GM21786 (cell line): ENCODE results near the gene NCOA3.
"Not testable (repeated sequence)": the region's sequence is repeated elsewhere in the genome, so short reads cannot be mapped to it uniquely, and the experiment has no call there.

Source experiments
- ATAC-seq: cut with Tn5 transposase; IDR thresholded peaks from one replicate; pipeline ENCODE4 v1.9.1; 2021; ENCODE audit not compliant: unreplicated experiment

NCOA3 gene

DNA sequence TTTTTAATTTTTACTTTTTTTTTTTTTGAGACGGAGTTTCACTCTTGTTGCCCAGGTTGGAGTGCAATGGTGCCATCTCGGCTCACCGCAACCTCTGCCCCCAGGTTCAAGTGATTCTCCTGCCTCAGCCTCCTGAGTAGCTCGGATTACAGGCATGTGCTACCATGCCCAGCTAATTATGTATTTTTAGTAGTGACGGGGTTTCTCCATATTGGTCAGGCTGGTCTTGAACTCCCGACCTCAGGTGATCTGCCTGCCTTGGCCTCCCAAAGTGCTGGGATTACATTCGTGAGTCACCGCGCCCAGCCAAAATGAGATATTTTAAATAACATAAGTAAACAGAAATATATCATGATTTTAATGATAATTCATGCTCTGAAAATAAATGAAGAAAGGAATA lies 1.6 kb upstream of the NCOA3 start:
- ATAC-seq, result not testable (repeated sequence)

DNA sequence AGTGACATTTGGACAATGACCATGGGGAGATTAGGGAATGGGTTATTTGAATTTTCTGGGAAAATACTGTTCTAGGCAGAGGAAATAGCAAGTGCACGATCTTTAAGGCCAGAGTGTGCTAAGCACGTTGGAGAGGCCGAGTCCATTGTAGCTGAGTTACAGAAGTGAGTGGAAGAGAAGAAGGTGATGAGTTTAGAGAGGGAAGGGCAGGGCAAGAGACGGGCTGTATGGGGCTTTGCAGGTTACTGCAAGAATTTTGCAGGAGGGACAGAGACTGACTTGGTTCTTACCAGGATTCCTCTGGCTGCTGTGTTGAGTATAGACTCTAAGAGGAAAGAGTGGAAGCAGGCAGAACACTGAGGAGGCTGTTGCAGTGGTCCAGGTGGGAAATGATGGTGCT lies 1.1 kb upstream of the NCOA3 start:
- no peak for ATAC-seq

DNA sequence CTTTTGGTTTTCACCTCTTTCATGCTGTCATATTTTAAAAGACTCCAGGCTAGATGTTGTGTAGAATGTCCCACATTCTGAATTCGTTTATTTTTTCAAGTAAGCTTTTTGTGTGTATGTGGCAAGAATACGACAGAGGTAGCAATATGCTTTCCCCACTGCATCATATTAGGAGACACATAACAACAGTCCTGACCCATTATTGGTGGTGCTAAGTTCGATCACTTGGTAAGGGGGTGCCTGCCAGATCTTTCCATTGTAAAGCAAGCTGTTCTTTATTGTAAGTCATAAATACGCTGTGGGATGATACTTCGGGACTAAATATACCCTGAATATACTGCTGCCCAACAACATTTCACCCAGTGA lies 588 bp upstream of the NCOA3 start:
- ATAC-seq, result no peak

DNA sequence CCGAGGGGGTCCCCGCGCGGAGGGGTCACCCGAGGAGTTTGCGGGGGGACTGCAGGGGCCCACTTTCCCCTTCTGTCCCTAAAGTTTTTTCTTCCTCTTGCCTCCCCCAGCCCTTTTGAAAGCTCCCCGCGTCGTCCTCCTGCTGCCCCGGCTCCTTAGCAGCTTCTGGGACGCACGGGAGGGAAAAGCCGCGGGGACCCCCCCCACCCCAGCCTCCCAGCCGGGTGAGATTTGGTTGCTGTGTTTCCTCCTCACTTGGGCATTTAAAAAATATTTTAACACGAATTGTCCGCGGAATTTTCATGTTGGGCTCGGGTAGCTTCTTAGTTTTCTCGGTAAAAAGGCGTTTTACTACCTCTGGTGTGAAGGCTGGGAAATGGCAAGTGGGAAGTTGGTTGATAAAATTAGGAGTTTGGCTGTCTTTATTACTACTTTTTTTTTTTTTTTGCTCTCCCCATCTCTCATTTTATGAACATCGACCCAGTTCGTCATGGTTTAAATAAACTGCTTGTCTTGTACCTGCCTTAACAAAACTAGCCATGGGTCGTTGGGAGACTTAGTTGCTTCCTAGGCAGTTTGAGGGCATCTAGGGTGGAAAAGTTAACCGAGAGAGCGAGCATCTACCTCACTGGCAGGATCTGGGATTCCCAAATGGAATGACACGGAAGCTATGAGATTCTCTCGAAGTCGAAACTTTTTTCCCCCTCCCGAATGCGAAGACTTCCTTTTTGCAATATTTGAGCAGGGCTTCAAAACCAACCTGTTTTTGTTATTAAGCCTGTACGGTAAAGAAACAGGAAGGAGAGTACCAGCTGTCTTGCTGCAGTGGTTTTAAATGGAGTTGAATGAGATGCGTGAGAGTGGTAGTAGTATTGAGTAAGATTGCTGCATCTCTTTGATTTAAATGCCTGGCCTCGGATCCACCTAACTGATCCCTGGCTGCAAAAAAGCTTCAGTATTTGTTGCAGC lies 868 bp downstream of the NCOA3 start:
- no peak for ATAC-seq

DNA sequence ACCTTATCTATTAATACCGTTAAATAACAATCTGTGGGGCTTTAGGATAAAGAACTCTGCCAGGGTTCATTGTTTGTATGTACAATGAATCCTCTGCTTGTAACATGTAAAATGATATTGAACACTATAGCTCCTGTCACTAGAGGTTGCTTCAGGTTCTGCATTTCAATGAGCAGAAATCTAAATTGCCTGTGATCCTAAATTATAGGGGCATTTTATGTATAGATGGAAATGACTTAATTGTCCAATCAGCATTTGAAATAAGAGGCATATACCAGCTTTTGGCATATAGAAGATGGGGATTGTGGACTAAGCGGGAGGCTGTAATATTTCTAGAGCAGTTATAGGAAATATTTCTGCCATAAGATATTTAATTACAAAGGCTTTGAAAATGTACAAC lies 2.0 kb downstream of the NCOA3 start:
- ATAC-seq, result no peak

DNA sequence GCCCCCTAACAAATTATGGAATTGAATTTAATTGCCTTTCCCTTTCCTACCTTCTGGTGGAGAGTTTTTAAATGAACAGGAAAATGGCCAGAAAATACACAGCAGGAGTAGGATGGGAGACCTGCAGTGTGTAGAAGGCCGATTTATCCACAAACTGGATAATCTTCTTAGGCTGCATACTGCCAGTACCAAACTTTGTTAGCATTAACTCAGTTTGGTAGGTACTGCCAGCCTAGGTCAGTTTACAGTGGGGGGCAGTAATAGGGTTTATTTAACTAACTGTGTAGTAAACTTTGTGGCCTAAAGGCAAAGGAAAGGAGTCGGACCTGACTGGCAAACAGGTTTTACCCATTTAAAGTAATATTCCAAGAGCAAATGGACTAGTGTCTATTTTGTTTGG lies 4.6 kb downstream of the NCOA3 start:
- ATAC-seq, result no peak

DNA sequence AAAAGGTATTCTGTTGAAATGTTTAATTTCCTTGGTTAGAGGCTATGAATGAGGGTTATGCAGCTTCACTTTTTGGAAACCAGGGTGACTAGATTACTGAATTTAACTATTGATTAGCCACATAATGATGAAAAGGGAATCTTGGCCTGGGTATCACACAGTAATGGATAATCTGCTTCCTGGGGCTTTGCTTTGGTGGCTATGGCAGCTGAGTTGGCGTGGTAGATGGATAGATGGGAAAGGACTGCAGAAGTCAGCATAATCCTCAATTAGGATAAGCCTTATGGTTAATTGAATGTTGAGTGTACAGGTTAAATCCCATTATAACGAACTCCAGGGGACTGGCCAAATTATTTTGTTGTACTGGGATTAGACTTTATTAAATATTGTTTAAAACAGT lies 5.2 kb downstream of the NCOA3 start:
- no peak for ATAC-seq

DNA sequence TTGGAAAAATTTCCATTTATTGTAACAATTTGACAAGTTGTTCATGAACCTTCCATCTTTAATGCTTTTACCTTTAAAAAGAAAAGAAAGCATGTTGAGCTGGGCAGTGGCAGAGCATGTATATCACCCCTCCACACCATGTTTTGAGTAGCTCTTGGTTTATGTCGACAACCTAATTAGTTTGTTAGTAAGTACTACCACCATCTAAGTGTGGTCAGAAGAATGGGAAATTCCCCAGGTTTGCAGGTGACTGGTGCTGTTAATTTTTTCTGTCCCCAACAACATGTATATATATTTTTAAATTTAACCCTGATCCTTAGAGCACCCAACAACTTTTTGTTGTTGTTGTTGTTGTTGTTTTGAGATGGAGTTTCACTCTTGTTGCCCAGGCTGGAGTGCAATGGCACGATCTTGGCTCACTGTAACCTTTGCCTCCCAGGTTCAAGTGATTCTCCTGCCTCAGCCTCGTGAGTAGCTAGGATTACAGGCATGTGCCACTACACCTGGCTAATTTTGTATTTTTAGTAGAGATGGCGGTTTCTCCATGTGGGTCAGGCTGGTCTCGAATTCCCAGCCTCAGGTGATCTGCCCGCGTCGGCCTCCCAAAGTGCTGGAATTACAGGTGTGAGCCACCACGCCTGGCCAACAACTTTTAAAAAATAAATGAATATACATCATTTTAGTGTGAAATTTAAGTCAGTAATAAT lies 5.7 kb downstream of the NCOA3 start:
- ATAC-seq, result not testable (repeated sequence)

DNA sequence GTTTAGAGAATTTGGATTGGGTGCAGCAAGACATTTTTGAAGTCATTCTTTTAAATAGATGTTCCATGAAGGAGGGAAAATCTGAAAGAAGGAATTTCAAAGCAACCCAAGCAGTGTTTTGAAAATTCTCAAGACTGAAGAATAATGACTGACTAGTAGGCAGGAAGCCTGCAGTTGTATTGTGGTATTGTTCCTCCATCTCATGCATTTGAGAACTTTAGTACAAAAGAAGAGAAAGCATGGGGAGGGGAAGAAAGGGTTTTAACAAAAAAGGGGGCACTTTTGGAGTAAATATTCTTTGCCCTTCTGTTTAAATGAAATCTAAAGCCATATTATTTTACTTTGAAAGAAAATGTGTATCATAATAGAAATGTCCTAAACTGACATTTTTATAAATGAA lies 6.6 kb downstream of the NCOA3 start:
- ATAC-seq, result no peak

DNA sequence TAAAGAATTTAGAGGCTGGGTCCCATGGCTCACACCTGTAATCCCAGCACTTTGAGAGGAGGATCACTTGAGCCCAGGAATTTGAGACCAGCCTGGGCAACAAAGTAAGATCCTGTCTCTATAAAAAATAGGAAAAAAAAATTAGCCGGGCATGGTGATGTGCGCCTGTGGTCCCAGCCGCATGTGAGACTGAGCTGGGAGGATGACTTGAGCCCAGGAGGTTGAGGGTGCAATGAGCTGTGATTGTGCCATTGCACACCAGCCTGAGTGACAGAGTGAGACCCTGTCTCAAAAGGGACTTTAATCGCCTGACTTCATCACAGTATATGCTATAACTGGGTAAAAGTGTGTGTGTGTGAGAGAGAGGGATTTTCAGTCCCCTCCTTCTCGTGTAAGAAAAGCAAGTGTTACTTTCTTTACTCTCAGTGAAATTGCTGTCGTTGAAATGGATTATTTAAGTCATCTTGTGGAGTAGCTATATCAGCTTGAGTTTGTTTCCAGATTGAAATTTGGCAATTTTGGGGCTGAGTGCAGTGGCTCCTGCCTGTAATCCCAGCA lies 7.5 kb downstream of the NCOA3 start:
- ATAC-seq, result no peak

DNA sequence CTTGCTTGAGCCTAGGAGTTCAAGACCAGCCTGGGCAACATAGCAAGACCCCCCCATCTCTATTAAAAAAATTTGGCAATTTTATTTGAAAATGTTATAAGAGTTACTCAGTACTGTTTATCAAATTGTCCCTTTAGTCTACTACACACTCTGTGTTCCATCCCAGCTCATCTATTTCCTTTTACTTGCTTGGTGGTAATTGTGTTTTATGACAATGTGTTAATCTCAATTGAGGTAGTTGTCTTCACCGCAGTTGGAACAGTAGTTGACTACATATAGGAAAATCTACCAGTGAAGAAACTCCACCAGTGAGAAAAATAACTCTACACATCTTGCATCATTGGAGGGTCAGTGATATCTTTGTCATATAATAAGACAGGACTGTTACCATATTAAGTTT lies 8.0 kb downstream of the NCOA3 start:
- no peak for ATAC-seq

DNA sequence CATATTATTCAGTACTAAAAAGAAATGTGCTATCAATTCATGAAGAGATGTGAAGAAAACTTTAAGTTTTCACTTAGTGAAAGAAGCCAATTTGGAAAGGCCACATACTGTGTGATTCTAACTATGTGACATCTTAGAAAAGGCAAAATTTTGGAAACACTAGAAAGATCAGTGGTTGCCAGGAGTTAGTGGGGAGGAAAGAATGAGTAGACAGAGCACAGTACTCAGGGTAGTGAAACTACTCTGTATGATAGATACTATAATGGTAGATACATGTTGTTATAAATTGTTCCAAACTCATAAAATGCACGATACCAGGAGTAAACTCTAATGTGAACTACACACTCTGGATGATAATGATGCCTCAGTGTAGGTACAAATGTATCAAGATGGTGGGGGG lies 14.2 kb downstream of the NCOA3 start:
- no peak for ATAC-seq

DNA sequence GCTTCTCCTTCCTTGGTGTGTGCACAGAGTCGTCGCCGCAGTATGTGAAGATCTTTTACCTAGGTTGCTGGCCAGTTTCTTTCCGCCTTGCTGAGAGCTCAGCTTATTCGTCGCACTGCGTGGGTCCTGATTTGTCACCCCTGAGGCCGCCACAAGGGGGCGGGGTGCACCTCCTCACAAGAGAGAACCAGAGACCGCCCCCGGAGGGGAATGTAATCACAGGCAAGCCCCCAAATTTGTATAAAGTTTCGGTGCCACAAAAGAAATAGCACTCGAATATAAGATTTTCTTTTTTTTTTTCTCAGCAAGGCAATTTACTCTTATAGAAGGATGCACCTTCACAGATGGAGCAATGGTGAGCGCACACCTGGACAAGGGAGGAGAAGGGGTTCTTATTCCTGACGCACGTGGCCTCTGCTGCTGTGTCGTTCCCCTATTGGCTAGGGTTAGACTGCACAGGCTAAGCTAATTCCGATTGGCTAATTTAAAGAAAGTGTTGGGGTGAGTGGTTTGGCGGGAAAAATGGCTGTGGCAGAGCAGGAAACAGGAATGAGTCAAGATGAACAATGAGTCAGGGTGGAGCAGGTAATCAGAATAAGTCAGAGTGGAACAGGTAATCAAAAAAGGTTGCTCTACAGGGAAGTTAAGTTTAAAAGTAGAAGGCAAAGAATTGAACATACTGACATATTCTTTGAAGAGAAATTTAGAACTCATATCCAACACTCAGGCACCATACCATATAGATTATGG lies 19.5 kb downstream of the NCOA3 start:
- ATAC-seq, result no peak

DNA sequence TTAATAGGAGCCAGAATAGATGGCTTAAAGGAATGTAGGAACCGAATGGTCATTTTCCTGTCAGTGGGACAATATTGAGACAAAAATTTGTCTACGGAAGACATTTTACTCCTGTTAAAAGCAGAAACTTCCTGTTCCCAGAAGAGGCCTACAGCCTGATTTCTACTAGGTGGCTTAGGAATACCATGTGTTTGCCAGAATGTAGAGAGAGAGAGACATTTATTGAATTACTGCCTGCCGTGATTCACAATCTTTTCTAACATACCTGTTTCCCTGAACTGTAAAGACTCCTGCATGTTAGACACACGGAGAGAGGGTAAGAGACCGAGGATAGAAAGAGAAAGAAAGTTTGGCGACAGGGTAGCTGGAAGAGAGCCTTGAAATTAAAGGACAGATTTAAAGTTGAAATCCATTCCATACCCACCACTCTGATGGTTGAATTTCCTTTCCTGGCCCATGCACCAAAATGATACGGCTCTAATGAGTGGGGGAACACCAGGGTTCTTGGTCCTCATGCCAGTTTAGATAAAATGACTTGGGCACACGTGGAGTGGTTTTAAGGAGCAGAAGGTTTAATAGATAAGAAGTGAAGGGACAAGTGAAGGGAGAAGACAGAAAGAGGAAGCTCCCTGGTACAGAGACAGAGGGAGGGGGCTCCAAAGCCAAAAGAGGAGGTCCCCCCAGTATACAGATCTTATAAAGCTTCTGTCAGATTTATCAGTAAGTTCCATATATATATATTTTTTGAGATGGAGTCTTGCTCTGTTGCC lies 22.5 kb downstream of the NCOA3 start:
- ATAC-seq, result no peak

DNA sequence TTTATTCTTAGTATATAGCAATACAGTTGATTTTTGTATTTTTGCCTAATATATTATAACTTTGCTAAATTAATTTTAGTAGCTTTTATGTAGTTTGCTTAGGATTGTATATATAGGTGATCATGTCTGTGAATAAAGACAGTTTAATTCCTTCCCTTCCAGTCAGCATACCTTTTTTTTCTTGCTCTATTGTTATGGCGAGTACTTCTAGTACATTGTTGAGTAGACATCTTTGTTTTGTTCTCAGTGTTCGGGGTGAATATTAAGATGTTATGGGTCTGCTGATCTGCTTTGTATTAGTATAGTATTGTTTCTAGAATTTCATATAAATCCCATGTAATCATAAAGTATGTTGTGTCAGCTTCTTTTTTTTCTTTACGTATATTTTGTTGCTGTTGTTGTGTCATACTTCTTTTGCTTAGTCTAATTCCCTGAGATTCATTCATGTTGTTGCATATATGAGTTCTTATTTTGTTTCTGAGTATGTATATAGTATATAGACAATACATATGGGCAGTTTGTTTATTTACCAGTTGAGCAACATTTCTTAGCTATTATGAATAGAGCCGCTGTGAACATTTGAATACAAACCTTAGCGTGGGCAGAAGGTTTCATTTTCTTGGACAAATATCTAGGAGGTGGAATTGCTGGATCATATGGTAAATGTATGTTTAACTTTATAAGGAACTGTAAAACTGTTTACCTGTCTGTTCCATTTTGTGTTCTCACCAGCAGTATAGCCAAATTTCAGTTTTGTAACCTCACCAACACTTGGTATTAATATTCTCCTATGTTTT lies 25.5 kb downstream of the NCOA3 start:
- no peak for ATAC-seq

DNA sequence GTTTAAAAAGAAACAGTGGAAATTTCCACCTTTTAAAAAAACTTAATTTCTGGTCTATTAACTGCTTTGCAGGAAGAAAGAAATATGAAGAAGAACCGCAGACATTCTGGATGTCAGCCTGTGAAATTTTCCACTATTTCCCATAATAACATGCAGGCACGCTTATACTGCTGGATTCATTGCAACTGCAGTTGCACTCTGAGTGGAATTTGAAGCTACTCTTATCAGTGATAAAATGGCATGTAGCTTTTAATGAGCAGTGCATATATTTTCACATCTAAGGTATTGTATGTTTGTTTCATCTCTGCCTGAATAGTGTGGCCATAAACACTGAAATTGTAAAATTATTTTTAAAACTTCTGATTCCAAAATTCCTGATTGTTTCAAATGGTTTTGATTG lies 28.2 kb downstream of the NCOA3 start:
- ATAC-seq, result no peak

DNA sequence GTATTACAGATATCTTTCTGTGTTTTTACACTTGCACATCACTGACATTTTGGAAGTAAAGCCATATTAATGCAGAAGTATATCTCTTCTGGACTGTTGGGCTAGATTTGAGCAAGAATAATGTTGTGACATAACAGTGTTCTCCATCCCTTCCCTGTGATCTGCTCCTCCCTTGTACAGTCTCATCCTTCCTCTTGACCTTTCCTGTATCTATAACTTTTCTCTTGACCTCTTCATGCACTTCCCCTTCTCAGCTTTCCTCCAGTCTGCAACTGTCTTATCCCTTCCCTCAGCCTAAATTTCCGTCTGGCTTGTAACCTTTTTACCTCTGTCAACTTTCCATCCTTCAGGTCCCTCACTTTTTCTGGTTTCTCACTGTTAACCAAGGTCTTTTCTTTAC lies 29.8 kb downstream of the NCOA3 start:
- ATAC-seq, result no peak

DNA sequence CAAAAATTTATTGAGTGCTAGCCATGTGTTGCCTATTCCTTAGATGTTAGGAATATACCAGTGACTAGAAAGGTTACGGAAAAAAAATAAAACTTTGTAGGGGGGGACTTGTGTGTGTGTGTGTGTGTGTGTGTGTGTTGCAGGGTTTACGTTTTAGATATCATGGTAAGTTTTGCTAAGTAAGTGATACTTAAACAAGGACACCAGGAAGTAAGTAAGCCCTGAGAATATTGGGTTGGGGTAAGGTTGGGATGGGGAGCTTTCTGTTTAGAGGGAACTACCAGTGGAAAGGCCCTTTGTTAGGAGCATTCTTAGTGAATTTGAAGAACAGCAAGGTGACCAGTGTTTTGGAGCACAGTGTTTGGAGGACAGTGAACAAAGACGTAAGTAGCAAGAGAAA lies 30.3 kb downstream of the NCOA3 start:
- ATAC-seq, result no peak

DNA sequence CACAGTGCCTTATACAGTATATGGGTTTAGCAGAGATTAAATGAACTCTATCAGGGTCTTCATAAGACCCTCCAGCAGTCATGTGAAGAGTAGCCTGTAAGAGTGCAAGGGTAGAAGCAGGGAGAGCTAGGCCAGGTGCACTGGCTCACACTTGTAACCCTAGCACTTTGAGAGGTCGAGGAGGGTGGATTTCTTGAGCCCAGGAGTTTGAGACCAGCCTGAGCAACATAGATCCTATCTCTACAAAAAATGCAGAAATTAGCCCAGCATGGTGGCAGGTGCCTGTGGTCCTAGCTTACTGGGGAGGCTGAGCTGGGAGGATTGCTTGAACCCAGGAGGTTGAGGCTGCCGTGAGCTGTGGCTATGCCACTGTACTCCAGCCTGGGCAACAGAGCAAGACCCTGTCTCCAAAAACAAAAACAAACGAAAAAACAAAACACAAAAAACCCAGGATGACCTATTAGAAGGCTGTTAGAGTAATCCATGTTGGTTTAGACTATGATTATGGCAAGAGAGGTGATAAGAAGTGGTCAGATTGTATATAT lies 31.9 kb downstream of the NCOA3 start:
- no peak for ATAC-seq

DNA sequence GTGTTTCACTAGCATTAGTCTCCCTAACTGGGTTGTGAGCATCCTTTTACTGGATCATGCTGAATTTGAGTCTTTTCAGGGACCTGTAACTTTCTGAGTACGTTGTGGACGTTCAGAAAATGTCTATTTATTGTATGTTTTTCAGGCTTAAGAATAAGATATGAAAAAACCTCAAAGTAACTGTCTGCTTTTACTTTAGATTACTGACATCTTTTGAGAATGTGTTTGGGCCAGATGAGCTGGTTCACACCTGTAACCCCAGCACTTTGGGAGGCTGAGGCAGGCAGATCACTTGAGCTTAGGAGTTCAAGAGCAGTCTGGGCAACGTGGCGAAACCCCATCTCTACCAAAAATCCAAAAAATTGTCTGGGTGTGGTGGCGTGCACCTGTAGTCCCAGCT lies 32.7 kb downstream of the NCOA3 start:
- ATAC-seq, result no peak
